GM12878 (cell line): ENCODE data around the gene PTPRN2. TPM values are rescaled to one million over a fixed set of nuclear protein-coding genes. Genes with fewer than 3 reads are reported as not detected.

Experiments used
- ATAC-seq: fragments of 200-7000 bp; cut with Tn5 transposase; 3 replicates; pipeline ENCODE4 v1.9.1; 2020; ENCODE audit warnings: mild to moderate bottlenecking, moderate library complexity
- BruUV-seq: library from RNA; stranded (reverse); fragments of 400-500 nt; replicated peaks from 2 replicates; lab custom pipeline; 2021; lab: Mats Ljungman, UMichigan
- CTCF ChIA-PET: fragments of 300-600 bp; sonication (Branson Sonifier 250); formaldehyde crosslinking; extraction: SDS; loops from one replicate; lab custom pipeline; 2021; ENCODE audit warnings: inconsistent platforms; lab: Yijun Ruan, JAX
- POLR2A ChIA-PET: fragments of 350-600 bp; formaldehyde crosslinking; extraction: SDS; loops from one replicate; lab custom pipeline; 2021; ENCODE audit warnings: inconsistent platforms; lab: Charles Lee
- RAD21 ChIA-PET: fragments of 300-600 bp; sonication (Branson Sonifier 250); formaldehyde crosslinking; loops from one replicate; lab custom pipeline; 2023; ENCODE audit warnings: antibody characterized with exemption; ENCODE audit not compliant: unreplicated experiment; lab: Charles Lee
- SMC1A ChIA-PET: fragments of 300-600 bp; sonication (Branson Sonifier 250); formaldehyde crosslinking; loops from one replicate; lab custom pipeline; 2023; ENCODE audit not compliant: unreplicated experiment, uncharacterized antibody; lab: Charles Lee
- DNase-seq: peaks from one replicate; pipeline ENCODE4 v3.0.0-alpha.2; 2011; ENCODE audit warnings: low read depth, low spot score
- FAIRE-seq: peaks from 3 replicates; lab custom pipeline; 2011; peaks lifted over from hg19 to GRCh38; lab: Jason Lieb, UNC
- H2AFZ ChIP-seq: 2 replicates; pipeline ENCODE4 v1.6.0; 2011; ENCODE audit warnings: low read depth, low read length, control low read depth; ENCODE audit not compliant: control insufficient read depth
- H3K27ac ChIP-seq: 2 replicates; pipeline ENCODE4 v1.5.1; 2011; ENCODE audit warnings: control low read depth; ENCODE audit not compliant: control insufficient read depth, insufficient read depth
- H3K27me3 ChIP-seq, 2 experiments: replicated peaks in 1 of 2; 2 replicates each; pipeline versions ENCODE4 v1.6.0 to v1.6.1; 2011; ENCODE audit warnings: low read length in 1 of 2; ENCODE audit not compliant: control insufficient read depth in 2 of 2, insufficient read depth in 2 of 2
- H3K36me3 ChIP-seq, 2 experiments: 2 replicates each; pipeline ENCODE4 v1.5.1; 2011; ENCODE audit warnings: low read length in 1 of 2; ENCODE audit not compliant: control insufficient read depth in 2 of 2, insufficient read depth in 2 of 2
- H3K4me1 ChIP-seq: 2 replicates; pipeline ENCODE4 v1.6.1; 2011; ENCODE audit warnings: mild to moderate bottlenecking, low read length, moderate library complexity, mixed read lengths; ENCODE audit not compliant: control insufficient read depth, insufficient read depth
- H3K4me2 ChIP-seq: 2 replicates; pipeline ENCODE4 v1.6.0; 2011; ENCODE audit warnings: control low read depth; ENCODE audit not compliant: control insufficient read depth, insufficient read depth
- H3K4me3 ChIP-seq: fragments of 200-600 bp; sonication (generic); 2 replicates; pipeline ENCODE4 v1.5.1; 2016
- H3K79me2 ChIP-seq: 2 replicates; pipeline ENCODE4 v1.6.0; 2011; ENCODE audit warnings: low read length; ENCODE audit not compliant: control insufficient read depth, insufficient read depth
- H3K9ac ChIP-seq: 2 replicates; pipeline ENCODE4 v1.8.0; 2011; ENCODE audit warnings: low read length, control low read depth, mixed read lengths; ENCODE audit not compliant: control insufficient read depth, insufficient read depth
- H3K9me3 ChIP-seq: replicated peaks from 3 replicates; pipeline ENCODE4 v1.5.1; 2011; ENCODE audit warnings: mild to moderate bottlenecking, low read length; ENCODE audit not compliant: control insufficient read depth, insufficient read depth
- H4K20me1 ChIP-seq: 2 replicates; pipeline ENCODE4 v1.6.0; 2011; ENCODE audit not compliant: control insufficient read depth, insufficient read depth
- BHLHE40 ChIP-seq, 2 experiments: fragments of 450-650 bp in 1 of 2; IDR thresholded peaks; 2 replicates each; pipeline ENCODE4 v1.6.1; 2011 to 2017; ENCODE audit warnings: low read depth in 2 of 2, borderline replicate concordance in 1 of 2, improper control_type of control experiment in 1 of 2, low read length in 1 of 2, mild to moderate bottlenecking in 1 of 2
- GABPA ChIP-seq: IDR thresholded peaks from 2 replicates; pipeline ENCODE4 v1.6.1; 2014; ENCODE audit warnings: antibody characterized with exemption, low read depth, mild to moderate bottlenecking, inconsistent platforms
- KLF5 ChIP-seq: fragments of 450-650 bp; IDR thresholded peaks from 2 replicates; pipeline ENCODE4 v1.6.1; 2014; ENCODE audit warnings: mild to moderate bottlenecking; ENCODE audit not compliant: partially characterized antibody
- NFYB ChIP-seq: IDR thresholded peaks from 2 replicates; pipeline ENCODE4 v1.6.1; 2011; ENCODE audit warnings: low read depth, mild to moderate bottlenecking, low read length, improper control_type of control experiment, moderate library complexity; ENCODE audit not compliant: insufficient read depth
- NRF1 ChIP-seq: conservative IDR thresholded peaks from 2 replicates; pipeline ENCODE4 v1.6.1; 2011; ENCODE audit warnings: mild to moderate bottlenecking, low read depth, low read length, improper control_type of control experiment
- PAX5 ChIP-seq: IDR thresholded peaks from 2 replicates; pipeline ENCODE4 v1.6.1; 2011; ENCODE audit warnings: low read depth, low read length, borderline replicate concordance
- POLR2AphosphoS5 ChIP-seq: IDR thresholded peaks from 2 replicates; pipeline ENCODE4 v1.6.1; 2011; ENCODE audit warnings: mild to moderate bottlenecking, low read length, inconsistent platforms
- RELA ChIP-seq: fragments of 450-650 bp; IDR thresholded peaks from 2 replicates; pipeline ENCODE4 v1.8.0; 2014; ENCODE audit warnings: borderline replicate concordance; ENCODE audit not compliant: partially characterized antibody
- SKIL ChIP-seq: fragments of 450-650 bp; IDR thresholded peaks from 2 replicates; pipeline ENCODE4 v1.6.1; 2017; ENCODE audit warnings: mild to moderate bottlenecking, low read depth, inconsistent platforms; ENCODE audit not compliant: poor library complexity, severe bottlenecking
- STAT3 ChIP-seq: IDR thresholded peaks from 2 replicates; pipeline ENCODE4 v1.6.1; 2011; ENCODE audit warnings: low read depth, low read length, improper control_type of control experiment
- TBL1XR1 ChIP-seq: IDR thresholded peaks from 2 replicates; pipeline ENCODE4 v1.6.1; 2012; ENCODE audit warnings: low read depth, low read length, improper control_type of control experiment
- YBX1 ChIP-seq: fragments of 450-650 bp; IDR thresholded peaks from 2 replicates; pipeline ENCODE4 v1.6.1; 2016; ENCODE audit warnings: antibody characterized with exemption
- ZBTB4 ChIP-seq: fragments of 450-650 bp; formaldehyde crosslinking; IDR thresholded peaks from 2 replicates; pipeline ENCODE4 v1.4.0; 2022; ENCODE audit warnings: mild to moderate bottlenecking, moderate library complexity
- ZNF384 ChIP-seq: IDR thresholded peaks from 2 replicates; pipeline ENCODE4 v1.6.1; 2012; ENCODE audit warnings: low read depth, mild to moderate bottlenecking, low read length, improper control_type of control experiment, borderline replicate concordance
- WGBS: methylation state at CpG from one replicate; pipeline ENCODE4 v1.1.6; 2016; ENCODE audit warnings: low lambda C conversion rate; ENCODE audit not compliant: insufficient replicate concordance, insufficient coverage; ENCODE audit errors: missing lambda C conversion rate; 5-methylcytosine and 5-hydroxymethylcytosine counted together
- in situ Hi-C: fragments of 300-500 bp; cut with MboI; formaldehyde crosslinking; loops from 9 replicates; pipeline ENCODE4 v1.14.3; 2018; ENCODE audit warnings: mixed read lengths
- intact Hi-C: fragments of 100-400 bp; cut with micrococcal nuclease; formaldehyde crosslinking; loops from one replicate; pipeline ENCODE4 v1.14.2; 2022; ENCODE audit not compliant: unreplicated experiment
- polyA plus RNA-seq, 11 experiments: library from polyadenylated mRNA; depleted of rRNA in 4 of 11; unstranded in 6 of 11; stranded (reverse) in 5 of 11; fragments of >200 nt; fragmentation: Nextera tagmentation in 4 of 11; fragmentation: Illumina TruSeq in 1 of 11; extraction: Ambion mirVana in 4 of 11; extraction: Trizol in 1 of 11; gene quantifications; 1 replicate in 1 of 11; 2 replicates in 10 of 11; pipeline versions ENCODE4 v1.2.1 to v1.2.3, GENCODE V29; 2011 to 2016; ENCODE audit warnings: inconsistent platforms in 2 of 11, missing spikeins in 2 of 11, low read depth in 1 of 11
- total RNA-seq, 4 experiments: library from RNA; depleted of rRNA in 3 of 4; stranded (reverse); fragments of >200 nt in 3 of 4; fragmentation: Illumina TruSeq in 1 of 4; extraction: Trizol in 1 of 4; gene quantifications; 2 replicates each; pipeline versions ENCODE4 v1.2.1 to v1.2.3, GENCODE V29; 2013 to 2021
- TF ChIP-seq, protein P1 (sequence below): IDR thresholded peaks from 2 replicates; pipeline ENCODE4 v1.6.1; 2012; ENCODE audit warnings: low read depth, low read length, improper control_type of control experiment
- TF ChIP-seq, protein P2 (sequence below): IDR thresholded peaks from 2 replicates; pipeline ENCODE4 v1.6.1; 2012; ENCODE audit warnings: low read length, inconsistent platforms

Gene PTPRN2
- total and polyA plus RNA-seq, 10 of the 15 experiments (the other 5 are each of a cell fraction or from before 2014, with no cell fraction given), result 5.4 TPM; not detected in 9

DNA sequence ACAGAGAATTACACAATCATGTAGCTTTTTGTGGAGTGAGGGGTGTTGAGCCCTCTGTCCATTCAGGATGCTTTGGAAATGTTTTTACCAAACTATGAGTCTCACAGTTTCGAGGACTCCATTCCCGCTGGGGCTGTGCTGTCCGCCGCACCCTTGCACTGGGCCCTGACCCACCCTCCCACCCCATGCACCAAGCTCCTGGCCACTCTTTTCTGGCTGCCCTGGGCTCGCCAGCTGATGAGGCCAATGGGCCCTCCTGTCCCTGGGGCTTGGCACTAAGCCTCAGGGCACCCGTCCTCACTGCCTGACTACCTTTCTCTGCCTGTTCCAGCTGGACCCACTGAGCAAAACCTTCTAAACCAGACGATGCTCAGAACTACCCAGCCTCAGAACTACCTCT lies 332.1 kb downstream of the PTPRN2 start:
- CTCF ChIA-PET, result no interaction called here
- RAD21 ChIA-PET, result no interaction called here
- SMC1A ChIA-PET, result no interaction called here

More for the DNA sequence above, 332.1 kb downstream of the PTPRN2 start:
- peaks cover 4% of the 10 kb centered on the region; the same call in 1 of the 3 replicates for H3K9me3 ChIP-seq
- TF ChIP-seq, protein P1, sequence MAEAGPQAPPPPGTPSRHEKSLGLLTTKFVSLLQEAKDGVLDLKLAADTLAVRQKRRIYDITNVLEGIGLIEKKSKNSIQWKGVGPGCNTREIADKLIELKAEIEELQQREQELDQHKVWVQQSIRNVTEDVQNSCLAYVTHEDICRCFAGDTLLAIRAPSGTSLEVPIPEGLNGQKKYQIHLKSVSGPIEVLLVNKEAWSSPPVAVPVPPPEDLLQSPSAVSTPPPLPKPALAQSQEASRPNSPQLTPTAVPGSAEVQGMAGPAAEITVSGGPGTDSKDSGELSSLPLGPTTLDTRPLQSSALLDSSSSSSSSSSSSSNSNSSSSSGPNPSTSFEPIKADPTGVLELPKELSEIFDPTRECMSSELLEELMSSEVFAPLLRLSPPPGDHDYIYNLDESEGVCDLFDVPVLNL, result no peak
- TF ChIP-seq, protein P2, sequence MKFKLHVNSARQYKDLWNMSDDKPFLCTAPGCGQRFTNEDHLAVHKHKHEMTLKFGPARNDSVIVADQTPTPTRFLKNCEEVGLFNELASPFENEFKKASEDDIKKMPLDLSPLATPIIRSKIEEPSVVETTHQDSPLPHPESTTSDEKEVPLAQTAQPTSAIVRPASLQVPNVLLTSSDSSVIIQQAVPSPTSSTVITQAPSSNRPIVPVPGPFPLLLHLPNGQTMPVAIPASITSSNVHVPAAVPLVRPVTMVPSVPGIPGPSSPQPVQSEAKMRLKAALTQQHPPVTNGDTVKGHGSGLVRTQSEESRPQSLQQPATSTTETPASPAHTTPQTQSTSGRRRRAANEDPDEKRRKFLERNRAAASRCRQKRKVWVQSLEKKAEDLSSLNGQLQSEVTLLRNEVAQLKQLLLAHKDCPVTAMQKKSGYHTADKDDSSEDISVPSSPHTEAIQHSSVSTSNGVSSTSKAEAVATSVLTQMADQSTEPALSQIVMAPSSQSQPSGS, result no peak
- TF ChIP-seq KLF5, result no peak
- TF ChIP-seq PAX5, result no peak
- TF ChIP-seq YBX1, result no peak
- no peak for TF ChIP-seq RELA
- no peak for TF ChIP-seq STAT3
- no peak for TF ChIP-seq ZBTB4 (CRISPR knock-in tag)
- no peak for TF ChIP-seq BHLHE40 (IDR thresholded peaks at IDR 0.05; ENCODE audit: borderline replicate concordance in 1 of 2, low read depth in 2 of 2, low read length in 1 of 2)
- TF ChIP-seq TBL1XR1, result no peak
- no peak for TF ChIP-seq NFYB
- no peak for TF ChIP-seq ZNF384
- TF ChIP-seq GABPA, result no peak
- no peak for TF ChIP-seq POLR2AphosphoS5
- no peak for TF ChIP-seq NRF1
- TF ChIP-seq SKIL, result no peak
- TF ChIP-seq, all 136 proteins: peak for 0
- POLR2A ChIA-PET, result no interaction called here
- BruUV-seq, result no TSS peak
- H2AFZ ChIP-seq, result no peak overlapping the region
- no peaks in the 10 kb centered on the region for H3K4me1 ChIP-seq
- no peak for FAIRE-seq
- H3K27ac ChIP-seq, result no peak overlapping the region
- ATAC-seq, result no peak
- no peaks in the 10 kb centered on the region for H3K79me2 ChIP-seq
- H4K20me1 ChIP-seq, result no peaks in the 10 kb centered on the region
- H3K36me3 ChIP-seq, result no peaks in the 10 kb centered on the region
- H3K9ac ChIP-seq, result no peak overlapping the region
- 62% methylated on average over 6 of the region's 7 CpGs for WGBS
- H3K4me3 ChIP-seq, result no peak overlapping the region
- intact Hi-C loops, result no loop called here
- no peaks in the 10 kb centered on the region for H3K27me3 ChIP-seq
- DNase-seq, result no peak
- in situ Hi-C loops, result no loop called here
- H3K4me2 ChIP-seq, result no peak overlapping the region
